ENCODE data around the gene TBATA. TPM values are rescaled to one million over a fixed set of nuclear protein-coding genes. Genes with fewer than 3 reads are reported as not detected.

TBATA gene
- polyA plus RNA-seq, 1 of the 3 experiments (the other 2 are of a cell fraction): not detected

- Histone ChIP-seq H3K4me2 (no peak overlapping the region), H3K9me3 (no peaks in the 10 kb centered on the region), H3K27ac (ENCODE audit: low read depth in 2 of 2, low read length in 1 of 2) (no peak overlapping the region), H3K4me1 (ENCODE audit: control insufficient read depth in 1 of 2, insufficient read depth in 2 of 2, low read depth in 1 of 2, low read length in 1 of 2) (peaks cover 0 to 17% of the 10 kb centered on the region in 2 experiments; a peak in 1 of 4 replicates), H4K20me1 (ENCODE audit: insufficient read depth) (no peaks in the 10 kb centered on the region), H2AFZ (ENCODE audit: low read depth) (no peak overlapping the region), H3K9ac (no peak overlapping the region), H3K4me3 (ENCODE audit: low read depth in 2 of 2, low read length in 1 of 2) (no peak overlapping the region), H3F3A (replicated peaks; ENCODE audit: insufficient read depth) (no peaks in the 10 kb centered on the region), H3K9me2 (no peaks in the 10 kb centered on the region), H3K36me3 (replicated peaks in 1 of 2; ENCODE audit: control insufficient read depth in 1 of 2, insufficient read depth in 2 of 2, low read length in 1 of 2) (no peaks in the 10 kb centered on the region), H3K27me3 (ENCODE audit: insufficient read depth) (no peaks in the 10 kb centered on the region), H3K79me2 (ENCODE audit: insufficient read depth) (no peaks in the 10 kb centered on the region)
- TF ChIP-seq CHD2 (IDR thresholded peaks at IDR 0.05; ENCODE audit: low read length, partially characterized antibody): no peak
- no peak for TF ChIP-seq RFX5 (IDR thresholded peaks at IDR 0.05; ENCODE audit: low read length)
- TF ChIP-seq FOXJ3 (CRISPR knock-in tag; IDR thresholded peaks at IDR 0.05): no peak
- peak; percentile 23; the same call in 1 of the 2 replicates for TF ChIP-seq SMC3 (IDR thresholded peaks at IDR 0.05; ENCODE audit: low read depth, low read length)
- TF ChIP-seq, protein P1, sequence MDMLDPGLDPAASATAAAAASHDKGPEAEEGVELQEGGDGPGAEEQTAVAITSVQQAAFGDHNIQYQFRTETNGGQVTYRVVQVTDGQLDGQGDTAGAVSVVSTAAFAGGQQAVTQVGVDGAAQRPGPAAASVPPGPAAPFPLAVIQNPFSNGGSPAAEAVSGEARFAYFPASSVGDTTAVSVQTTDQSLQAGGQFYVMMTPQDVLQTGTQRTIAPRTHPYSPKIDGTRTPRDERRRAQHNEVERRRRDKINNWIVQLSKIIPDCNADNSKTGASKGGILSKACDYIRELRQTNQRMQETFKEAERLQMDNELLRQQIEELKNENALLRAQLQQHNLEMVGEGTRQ (IDR thresholded peaks at IDR 0.05; ENCODE audit: borderline replicate concordance, low read depth, low read length): no peak
- TF ChIP-seq YY1 (IDR thresholded peaks at IDR 0.05; ENCODE audit: low read depth): no peak
- TF ChIP-seq RAD21 (IDR thresholded peaks at IDR 0.05; ENCODE audit: low read length): peak; percentile 52
- ChIA-PET POLR2A (no interaction called here), CTCF (interaction anchor here (0.8 to 7.3 kb wide), 10 partner anchors 67 to 308 kb away, joined by 3 to 118 read pairs (median 4); no protein-coding TSS in a partner anchor)
- 47% methylated on average over 3 of the region's 7 CpGs for WGBS (ENCODE audit: low lambda C conversion rate)
- no peak for DNase-seq
Measured at GRCh38 chr10:70761031-70761601, 24.1 kb downstream of the TBATA start.

DNA sequence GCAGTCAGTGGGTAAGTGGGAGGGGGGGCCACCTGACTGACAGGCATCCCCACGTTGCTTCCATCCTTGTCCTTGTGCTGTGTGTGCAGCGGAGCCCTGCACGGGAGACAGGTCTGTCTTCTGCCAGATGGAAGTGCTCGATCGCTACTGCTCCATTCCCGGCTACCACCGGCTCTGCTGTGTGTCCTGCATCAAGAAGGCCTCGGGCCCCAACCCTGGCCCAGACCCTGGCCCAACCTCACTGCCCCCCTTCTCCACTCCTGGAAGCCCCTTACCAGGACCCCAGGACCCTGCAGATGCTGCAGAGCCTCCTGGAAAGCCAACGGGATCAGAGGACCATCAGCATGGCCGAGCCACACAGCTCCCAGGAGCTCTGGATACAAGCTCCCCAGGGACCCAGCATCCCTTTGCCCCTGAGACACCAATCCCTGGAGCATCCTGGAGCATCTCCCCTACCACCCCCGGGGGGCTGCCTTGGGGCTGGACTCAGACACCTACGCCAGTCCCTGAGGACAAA, 24.8 kb downstream of the TBATA start:
- TF ChIP-seq FOXM1 (IDR thresholded peaks at IDR 0.05; ENCODE audit: low read depth) (no peak), MAX (IDR thresholded peaks at IDR 0.05; ENCODE audit: low read depth) (no peak), EP300 (IDR thresholded peaks at IDR 0.05; ENCODE audit: borderline replicate concordance in 1 of 2, low read depth in 1 of 2, low read length in 1 of 2) (no peak), IRF3 (IDR thresholded peaks at IDR 0.05; ENCODE audit: low read depth, low read length) (no peak), RFX5 (IDR thresholded peaks at IDR 0.05; ENCODE audit: low read length) (no peak), ELF1 (IDR thresholded peaks at IDR 0.05) (no peak), TEAD4 (IDR thresholded peaks at IDR 0.05; ENCODE audit: borderline replicate concordance, insufficient read depth) (no peak), RAD21 (IDR thresholded peaks at IDR 0.05; ENCODE audit: low read length) (no peak), NRF1 (IDR thresholded peaks at IDR 0.05; ENCODE audit: low read depth, low read length) (no peak)
- TF ChIP-seq, protein P2, sequence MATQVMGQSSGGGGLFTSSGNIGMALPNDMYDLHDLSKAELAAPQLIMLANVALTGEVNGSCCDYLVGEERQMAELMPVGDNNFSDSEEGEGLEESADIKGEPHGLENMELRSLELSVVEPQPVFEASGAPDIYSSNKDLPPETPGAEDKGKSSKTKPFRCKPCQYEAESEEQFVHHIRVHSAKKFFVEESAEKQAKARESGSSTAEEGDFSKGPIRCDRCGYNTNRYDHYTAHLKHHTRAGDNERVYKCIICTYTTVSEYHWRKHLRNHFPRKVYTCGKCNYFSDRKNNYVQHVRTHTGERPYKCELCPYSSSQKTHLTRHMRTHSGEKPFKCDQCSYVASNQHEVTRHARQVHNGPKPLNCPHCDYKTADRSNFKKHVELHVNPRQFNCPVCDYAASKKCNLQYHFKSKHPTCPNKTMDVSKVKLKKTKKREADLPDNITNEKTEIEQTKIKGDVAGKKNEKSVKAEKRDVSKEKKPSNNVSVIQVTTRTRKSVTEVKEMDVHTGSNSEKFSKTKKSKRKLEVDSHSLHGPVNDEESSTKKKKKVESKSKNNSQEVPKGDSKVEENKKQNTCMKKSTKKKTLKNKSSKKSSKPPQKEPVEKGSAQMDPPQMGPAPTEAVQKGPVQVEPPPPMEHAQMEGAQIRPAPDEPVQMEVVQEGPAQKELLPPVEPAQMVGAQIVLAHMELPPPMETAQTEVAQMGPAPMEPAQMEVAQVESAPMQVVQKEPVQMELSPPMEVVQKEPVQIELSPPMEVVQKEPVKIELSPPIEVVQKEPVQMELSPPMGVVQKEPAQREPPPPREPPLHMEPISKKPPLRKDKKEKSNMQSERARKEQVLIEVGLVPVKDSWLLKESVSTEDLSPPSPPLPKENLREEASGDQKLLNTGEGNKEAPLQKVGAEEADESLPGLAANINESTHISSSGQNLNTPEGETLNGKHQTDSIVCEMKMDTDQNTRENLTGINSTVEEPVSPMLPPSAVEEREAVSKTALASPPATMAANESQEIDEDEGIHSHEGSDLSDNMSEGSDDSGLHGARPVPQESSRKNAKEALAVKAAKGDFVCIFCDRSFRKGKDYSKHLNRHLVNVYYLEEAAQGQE (IDR thresholded peaks at IDR 0.05; ENCODE audit: low read depth, low read length): no peak
- TF ChIP-seq, protein P3, sequence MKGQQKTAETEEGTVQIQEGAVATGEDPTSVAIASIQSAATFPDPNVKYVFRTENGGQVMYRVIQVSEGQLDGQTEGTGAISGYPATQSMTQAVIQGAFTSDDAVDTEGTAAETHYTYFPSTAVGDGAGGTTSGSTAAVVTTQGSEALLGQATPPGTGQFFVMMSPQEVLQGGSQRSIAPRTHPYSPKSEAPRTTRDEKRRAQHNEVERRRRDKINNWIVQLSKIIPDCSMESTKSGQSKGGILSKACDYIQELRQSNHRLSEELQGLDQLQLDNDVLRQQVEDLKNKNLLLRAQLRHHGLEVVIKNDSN (IDR thresholded peaks at IDR 0.05; ENCODE audit: borderline replicate concordance, low read depth): no peak
- TF ChIP-seq, protein P4, sequence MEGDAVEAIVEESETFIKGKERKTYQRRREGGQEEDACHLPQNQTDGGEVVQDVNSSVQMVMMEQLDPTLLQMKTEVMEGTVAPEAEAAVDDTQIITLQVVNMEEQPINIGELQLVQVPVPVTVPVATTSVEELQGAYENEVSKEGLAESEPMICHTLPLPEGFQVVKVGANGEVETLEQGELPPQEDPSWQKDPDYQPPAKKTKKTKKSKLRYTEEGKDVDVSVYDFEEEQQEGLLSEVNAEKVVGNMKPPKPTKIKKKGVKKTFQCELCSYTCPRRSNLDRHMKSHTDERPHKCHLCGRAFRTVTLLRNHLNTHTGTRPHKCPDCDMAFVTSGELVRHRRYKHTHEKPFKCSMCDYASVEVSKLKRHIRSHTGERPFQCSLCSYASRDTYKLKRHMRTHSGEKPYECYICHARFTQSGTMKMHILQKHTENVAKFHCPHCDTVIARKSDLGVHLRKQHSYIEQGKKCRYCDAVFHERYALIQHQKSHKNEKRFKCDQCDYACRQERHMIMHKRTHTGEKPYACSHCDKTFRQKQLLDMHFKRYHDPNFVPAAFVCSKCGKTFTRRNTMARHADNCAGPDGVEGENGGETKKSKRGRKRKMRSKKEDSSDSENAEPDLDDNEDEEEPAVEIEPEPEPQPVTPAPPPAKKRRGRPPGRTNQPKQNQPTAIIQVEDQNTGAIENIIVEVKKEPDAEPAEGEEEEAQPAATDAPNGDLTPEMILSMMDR (IDR thresholded peaks at IDR 0.05): no peak
- Histone ChIP-seq H3K9ac (no peak overlapping the region), H3K79me2 (ENCODE audit: insufficient read depth) (no peaks in the 10 kb centered on the region), H3K4me2 (no peak overlapping the region), H3K27me3 (ENCODE audit: insufficient read depth) (no peaks in the 10 kb centered on the region), H3K4me1 (ENCODE audit: control insufficient read depth in 1 of 2, insufficient read depth in 2 of 2, low read depth in 1 of 2, low read length in 1 of 2) (peaks cover 0 to 17% of the 10 kb centered on the region in 2 experiments; a peak in 1 of 4 replicates), H3K4me3 (ENCODE audit: low read depth in 2 of 2, low read length in 1 of 2) (no peak overlapping the region), H3F3A (replicated peaks; ENCODE audit: insufficient read depth) (no peaks in the 10 kb centered on the region), H3K9me2 (no peaks in the 10 kb centered on the region), H2AFZ (ENCODE audit: low read depth) (no peak overlapping the region), H3K27ac (ENCODE audit: low read depth in 2 of 2, low read length in 1 of 2) (no peak overlapping the region), H3K9me3 (no peaks in the 10 kb centered on the region), H3K36me3 (replicated peaks in 1 of 2; ENCODE audit: control insufficient read depth in 1 of 2, insufficient read depth in 2 of 2, low read length in 1 of 2) (no peaks in the 10 kb centered on the region), H4K20me1 (ENCODE audit: insufficient read depth) (no peaks in the 10 kb centered on the region)
- WGBS (ENCODE audit: low lambda C conversion rate): 56% methylated on average over 9 of the region's 12 CpGs
- ChIA-PET CTCF (interaction anchor here (0.9 to 7.3 kb wide), 20 partner anchors 8 to 307 kb away, joined by 3 to 118 read pairs (median 6); no protein-coding TSS in a partner anchor), POLR2A (no interaction called here)
- DNase-seq: no peak
